H9 (cell line): ENCODE measurements around the gene CEP131. TPM values are rescaled to one million over a fixed set of nuclear protein-coding genes. Genes with fewer than 3 reads are reported as not detected.
A peak's percentile ranks its signal among the peaks of the same experiment; 100 is the strongest.

ENCODE experiments used
- DNase-seq: peaks from one replicate; pipeline ENCODE4 v3.0.0-alpha.2; 2017
- H2AFZ ChIP-seq: one replicate; pipeline ENCODE4 v1.6.1; 2013; ENCODE audit warnings: mild to moderate bottlenecking, low read length, control low read depth, moderate library complexity
- H2AK5ac ChIP-seq: 2 replicates; pipeline ENCODE4 v1.6.1; 2013; ENCODE audit warnings: low read length, control low read depth, mixed read lengths; ENCODE audit not compliant: insufficient read length
- H2BK120ac ChIP-seq: one replicate; pipeline ENCODE4 v1.6.1; 2013; ENCODE audit warnings: low read depth, mild to moderate bottlenecking, low read length, control low read depth, inconsistent platforms; ENCODE audit not compliant: poor library complexity, severe bottlenecking
- H2BK12ac ChIP-seq: 2 replicates; pipeline ENCODE4 v1.6.1; 2013; ENCODE audit warnings: low read length, control low read depth, mixed read lengths, low read depth; ENCODE audit not compliant: insufficient read length
- H2BK15ac ChIP-seq: 2 replicates; pipeline ENCODE4 v1.6.1; 2013; ENCODE audit warnings: low read depth, low read length, control low read depth
- H2BK20ac ChIP-seq: one replicate; pipeline ENCODE4 v1.6.1; 2013; ENCODE audit warnings: low read depth, mild to moderate bottlenecking, low read length, control low read depth, inconsistent platforms; ENCODE audit not compliant: poor library complexity, severe bottlenecking
- H2BK5ac ChIP-seq: 2 replicates; pipeline ENCODE4 v1.6.1; 2013; ENCODE audit warnings: low read length, control low read depth, mixed read lengths; ENCODE audit not compliant: insufficient read length
- H3K14ac ChIP-seq: 2 replicates; pipeline ENCODE4 v1.6.1; 2013; ENCODE audit warnings: low read length, control low read depth; ENCODE audit not compliant: insufficient read depth
- H3K18ac ChIP-seq: 2 replicates; pipeline ENCODE4 v1.6.1; 2013; ENCODE audit warnings: low read depth, mild to moderate bottlenecking, mixed read lengths, low read length, control low read depth; ENCODE audit not compliant: insufficient read length
- H3K23ac ChIP-seq: 2 replicates; pipeline ENCODE4 v1.6.1; 2013; ENCODE audit warnings: low read length, control low read depth, mixed read lengths, low read depth; ENCODE audit not compliant: insufficient read length
- H3K23me2 ChIP-seq: 2 replicates; pipeline ENCODE4 v1.6.1; 2013; ENCODE audit warnings: low read depth, mild to moderate bottlenecking, mixed read lengths, low read length, control low read depth; ENCODE audit not compliant: insufficient read length, poor library complexity, severe bottlenecking
- H3K27ac ChIP-seq: 2 replicates; pipeline ENCODE4 v1.5.1; 2013; ENCODE audit warnings: low read length, control low read depth, mixed read lengths, low read depth; ENCODE audit not compliant: insufficient read length
- H3K27me3 ChIP-seq: 2 replicates; pipeline ENCODE4 v1.6.1; 2013; ENCODE audit warnings: low read length, control low read depth, inconsistent platforms; ENCODE audit not compliant: insufficient read depth
- H3K4ac ChIP-seq: 2 replicates; pipeline ENCODE4 v1.6.1; 2013; ENCODE audit warnings: low read depth, mild to moderate bottlenecking, control low read depth, inconsistent platforms, low read length, moderate library complexity
- H3K4me1 ChIP-seq: 2 replicates; pipeline ENCODE4 v1.6.1; 2013; ENCODE audit warnings: low read length, control low read depth, inconsistent platforms; ENCODE audit not compliant: insufficient read depth
- H3K4me2 ChIP-seq: 2 replicates; pipeline ENCODE4 v1.6.1; 2013; ENCODE audit warnings: low read length, control low read depth, mixed read lengths; ENCODE audit not compliant: insufficient read length, insufficient read depth
- H3K56ac ChIP-seq: 2 replicates; pipeline ENCODE4 v1.6.1; 2013; ENCODE audit warnings: low read depth, mild to moderate bottlenecking, mixed read lengths, low read length, control low read depth; ENCODE audit not compliant: insufficient read length
- H3K79me1 ChIP-seq: 2 replicates; pipeline ENCODE4 v1.6.1; 2013; ENCODE audit warnings: low read depth, mild to moderate bottlenecking, moderate library complexity, low read length, control low read depth, inconsistent platforms; ENCODE audit not compliant: insufficient read depth, poor library complexity, severe bottlenecking
- H3K79me2 ChIP-seq: 2 replicates; pipeline ENCODE4 v1.6.1; 2013; ENCODE audit warnings: low read length, control low read depth, inconsistent platforms; ENCODE audit not compliant: insufficient read depth
- H3K9ac ChIP-seq: 2 replicates; pipeline ENCODE4 v1.6.1; 2013; ENCODE audit warnings: low read length, control low read depth, mixed read lengths; ENCODE audit not compliant: insufficient read length; ENCODE audit errors: extremely low read depth
- H3K9me3 ChIP-seq: one replicate; pipeline ENCODE4 v1.6.1; 2013; ENCODE audit warnings: low read depth, low read length, inconsistent platforms; ENCODE audit not compliant: control insufficient read depth
- H3T11ph ChIP-seq: one replicate; pipeline ENCODE4 v1.6.1; 2013; ENCODE audit warnings: mild to moderate bottlenecking, low read length, control low read depth, inconsistent platforms
- H4K20me1 ChIP-seq: one replicate; pipeline ENCODE4 v1.6.1; 2013; ENCODE audit not compliant: control insufficient read depth, insufficient read length, insufficient read depth
- H4K5ac ChIP-seq: 2 replicates; pipeline ENCODE4 v1.6.1; 2013; ENCODE audit warnings: low read depth, mild to moderate bottlenecking, mixed read lengths, low read length, control low read depth; ENCODE audit not compliant: insufficient read length
- H4K8ac ChIP-seq: replicated peaks from 2 replicates; pipeline ENCODE4 v1.6.1; 2013; ENCODE audit warnings: low read length, control low read depth, mixed read lengths, low read depth; ENCODE audit not compliant: insufficient read length
- H4K91ac ChIP-seq: 2 replicates; pipeline ENCODE4 v1.6.1; 2013; ENCODE audit warnings: low read depth, mild to moderate bottlenecking, moderate library complexity, mixed read lengths, low read length, control low read depth; ENCODE audit not compliant: insufficient read length
- H3K27ac Mint-ChIP-seq, 3 experiments: 2 replicates in 2 of 3; 3 replicates in 1 of 3; pipeline ENCODE4 v1.8.0; 2020 to 2021; ENCODE audit warnings: mixed read lengths in 3 of 3, mild to moderate bottlenecking in 1 of 3, moderate library complexity in 1 of 3
- H3K27me3 Mint-ChIP-seq: 2 replicates; pipeline ENCODE4 v1.8.0; 2021; ENCODE audit warnings: low read depth, mild to moderate bottlenecking, moderate library complexity, mixed read lengths
- H3K36me3 Mint-ChIP-seq, 3 experiments: 2 replicates in 2 of 3; 3 replicates in 1 of 3; pipeline ENCODE4 v1.8.0; 2020 to 2021; ENCODE audit warnings: low read depth in 3 of 3, mixed read lengths in 3 of 3; ENCODE audit not compliant: insufficient read depth in 1 of 3
- H3K4me1 Mint-ChIP-seq, 2 experiments: 2 replicates each; pipeline ENCODE4 v1.8.0; 2020; ENCODE audit warnings: mixed read lengths in 2 of 2
- H3K4me3 Mint-ChIP-seq, 2 experiments: 2 replicates in 1 of 2; 3 replicates in 1 of 2; pipeline ENCODE4 v1.8.0; 2020 to 2021; ENCODE audit warnings: mild to moderate bottlenecking in 2 of 2, mixed read lengths in 2 of 2, moderate library complexity in 1 of 2
- H3K9me3 Mint-ChIP-seq, 2 experiments: 2 replicates in 1 of 2; 3 replicates in 1 of 2; pipeline ENCODE4 v1.8.0; 2020; ENCODE audit warnings: mild to moderate bottlenecking in 2 of 2, mixed read lengths in 2 of 2, moderate library complexity in 1 of 2
- CTCF ChIP-seq: fragments of 200-600 bp; sonication (generic); conservative IDR thresholded peaks from 3 replicates; pipeline ENCODE4 v1.8.0; 2021; ENCODE audit warnings: antibody characterized with exemption, mild to moderate bottlenecking
- WGBS: extraction: QIAGEN DNeasy Blood & Tissue Kit; methylation state at CpG from one replicate; pipeline ENCODE4 v1.1.7; 2013; ENCODE audit warnings: missing lambda C conversion rate, low lambda C conversion rate, mixed read lengths; ENCODE audit not compliant: insufficient read length; ENCODE audit errors: extremely low coverage; 5-methylcytosine and 5-hydroxymethylcytosine counted together
- total RNA-seq: library from RNA; stranded (reverse); gene quantifications from 2 replicates; pipeline ENCODE4 v1.2.1, GENCODE V29; 2021

The CEP131 gene
- total RNA-seq, 1 experiment from 2014 or later, result 16.3 TPM

- Histone ChIP-seq H3K23me2 (peaks cover 14% of the 10 kb centered on the region), H4K8ac (no peak overlapping the region), H2BK5ac (no peak overlapping the region), H4K20me1 (peaks cover 2% of the 10 kb centered on the region), H3K79me2 (no peaks in the 10 kb centered on the region), H3K56ac (no peak overlapping the region), H3T11ph (no peak overlapping the region), H3K79me1 (peaks cover 6% of the 10 kb centered on the region), H2BK12ac (no peak overlapping the region), H3K9me3 (no peaks in the 10 kb centered on the region), H3K27me3 (no peaks in the 10 kb centered on the region), H3K4me1 (no peaks in the 10 kb centered on the region; the same call in 1 of the 2 replicates), H4K5ac (no peak overlapping the region), H2AK5ac (no peak overlapping the region), H3K4ac (no peak overlapping the region), H2BK15ac (no peak overlapping the region), H4K91ac (no peak overlapping the region), H3K23ac (no peak overlapping the region), H2BK20ac (no peak overlapping the region), H2AFZ (no peak overlapping the region), H3K4me2 (peak overlapping the region; percentile 56), H3K27ac (no peak overlapping the region), H3K18ac (no peak overlapping the region), H3K9ac (no peak overlapping the region), H2BK120ac (no peak overlapping the region), H3K14ac (no peak overlapping the region)
- peaks cover 0 to 11% (median 10%) of the 10 kb centered on the region in 3 experiments for H3K36me3 Mint-ChIP-seq
- peaks cover 15% of the 10 kb centered on the region in 2 experiments for H3K4me1 Mint-ChIP-seq
- no CpG with 5 or more reads among the region's 11 CpGs for WGBS
- DNase-seq, result no peak
- no peak for TF ChIP-seq CTCF
- H3K4me3 Mint-ChIP-seq, result peak overlapping the region; percentile 66 to 81
- H3K9me3 Mint-ChIP-seq, result no peaks in the 10 kb centered on the region; a peak in 1 of 5 replicates
- peaks cover 20% of the 10 kb centered on the region for H3K27me3 Mint-ChIP-seq
- H3K27ac Mint-ChIP-seq, result peak overlapping the region; percentile 18 to 93 (median 63); a peak in 3 of 7 replicates
Measured at GRCh38 chr17:81223762-81224130, 981 bp upstream of the CEP131 start.
